Liver (tissue), 9 donors: Measurements from ENCODE around the gene ABCG8. TPM values are rescaled to one million over a fixed set of nuclear protein-coding genes. Genes with fewer than 3 reads are reported as not detected.

Source experiments
- DNase-seq: peaks from one replicate; pipeline ENCODE4 v3.0.0-alpha.2; 2017; ENCODE audit warnings: low spot score
- H3K27ac ChIP-seq, 2 donors: one replicate each; pipeline ENCODE4 v1.7.0; 2013; ENCODE audit warnings: inconsistent platforms in 2 of 2, low read length in 2 of 2, control low read depth in 1 of 2, low read depth in 1 of 2, mild to moderate bottlenecking in 1 of 2
- H3K27me3 ChIP-seq, 4 donors: one replicate each; pipeline versions ENCODE4 v1.6.1 to v1.7.0; 2013; ENCODE audit warnings: low read length in 3 of 4, inconsistent platforms in 1 of 4, mild to moderate bottlenecking in 1 of 4, moderate library complexity in 1 of 4; ENCODE audit not compliant: control insufficient read depth in 4 of 4, insufficient read depth in 4 of 4
- H3K36me3 ChIP-seq, 4 donors: one replicate each; pipeline versions ENCODE4 v1.6.1 to v1.7.0; 2013; ENCODE audit warnings: low read length in 3 of 4, mild to moderate bottlenecking in 3 of 4, low read depth in 1 of 4, moderate library complexity in 1 of 4; ENCODE audit not compliant: control insufficient read depth in 4 of 4, insufficient read depth in 3 of 4
- H3K4me1 ChIP-seq, 4 donors: one replicate each; pipeline versions ENCODE4 v1.6.1 to v1.7.0; 2013; ENCODE audit warnings: low read length in 3 of 4, mild to moderate bottlenecking in 3 of 4, moderate library complexity in 1 of 4; ENCODE audit not compliant: control insufficient read depth in 4 of 4, insufficient read depth in 4 of 4
- H3K4me3 ChIP-seq, 3 donors: one replicate each; pipeline versions ENCODE4 v1.6.1 to v1.7.0; 2013; ENCODE audit warnings: low read length in 3 of 3, control low read depth in 1 of 3, low read depth in 1 of 3, mild to moderate bottlenecking in 1 of 3
- H3K9ac ChIP-seq, 2 donors: one replicate each; pipeline ENCODE4 v1.7.0; 2013; ENCODE audit warnings: low read length in 2 of 2, mild to moderate bottlenecking in 2 of 2, moderate library complexity in 2 of 2, control low read depth in 1 of 2, low read depth in 1 of 2
- H3K9me3 ChIP-seq, 4 donors: one replicate each; pipeline versions ENCODE4 v1.6.1 to v1.7.0; 2013; ENCODE audit warnings: low read length in 3 of 4; ENCODE audit not compliant: control insufficient read depth in 4 of 4
- ATF3 ChIP-seq: IDR thresholded peaks from 2 replicates; pipeline ENCODE4 v1.6.1; 2016; ENCODE audit warnings: antibody characterized with exemption
- EGR1 ChIP-seq, 2 donors: IDR thresholded peaks; 2 replicates each; pipeline ENCODE4 v1.6.1; 2016 to 2018; ENCODE audit warnings: antibody characterized with exemption in 2 of 2, low read depth in 2 of 2
- HNF4A ChIP-seq, 2 donors: conservative IDR thresholded peaks; 2 replicates each; pipeline ENCODE4 v1.6.1; 2016; ENCODE audit warnings: antibody characterized with exemption in 2 of 2, mild to moderate bottlenecking in 2 of 2
- JUND ChIP-seq, 2 donors: IDR thresholded peaks; 2 replicates each; pipeline ENCODE4 v1.6.1; 2016; ENCODE audit warnings: antibody characterized with exemption in 2 of 2
- RAD21 ChIP-seq, 2 donors: IDR thresholded peaks; 2 replicates each; pipeline ENCODE4 v1.6.1; 2016; ENCODE audit warnings: antibody characterized with exemption in 2 of 2, mild to moderate bottlenecking in 2 of 2
- RXRA ChIP-seq, 2 donors: IDR thresholded peaks; 2 replicates each; pipeline ENCODE4 v1.6.1; 2017 to 2018; ENCODE audit warnings: antibody characterized with exemption in 2 of 2, mild to moderate bottlenecking in 1 of 2
- TAF1 ChIP-seq: conservative IDR thresholded peaks from 2 replicates; pipeline ENCODE4 v1.6.1; 2016; ENCODE audit warnings: antibody characterized with exemption, mild to moderate bottlenecking
- WGBS: extraction: QIAGEN DNeasy Blood & Tissue Kit; methylation state at CpG from one replicate; pipeline ENCODE4 v1.1.7; 2013; 5-methylcytosine and 5-hydroxymethylcytosine counted together
- polyA plus RNA-seq, 2 donors: library from polyadenylated mRNA; stranded (reverse) in 1 of 2; unstranded in 1 of 2; fragments of 200-250 nt in 1 of 2; fragments of >200 nt in 1 of 2; fragmentation: Nextera tagmentation in 1 of 2; extraction: Ambion mirVana in 1 of 2; gene quantifications; one replicate each; pipeline versions ENCODE4 v1.2.1 to v1.2.3, GENCODE V29; 2013 to 2015
- total RNA-seq, 2 donors: library from RNA; depleted of rRNA; stranded (reverse); fragments of >200 nt; gene quantifications; one replicate each; pipeline ENCODE4 v1.2.3, GENCODE V29; 2014
- TF ChIP-seq, protein P1 (sequence below): IDR thresholded peaks from 2 replicates; pipeline ENCODE4 v1.6.1; 2016; ENCODE audit warnings: antibody characterized with exemption
- TF ChIP-seq, protein P2 (sequence below): IDR thresholded peaks from 2 replicates; pipeline ENCODE4 v1.6.1; 2016; ENCODE audit warnings: antibody characterized with exemption, mild to moderate bottlenecking
- TF ChIP-seq, protein P3 (sequence below): IDR thresholded peaks from 2 replicates; pipeline ENCODE4 v1.6.1; 2016; ENCODE audit warnings: antibody characterized with exemption
- donor health status: healthy.
- donor health status: healthy.
- donor health status: healthy.
- donor health status: healthy.
- donor health status: healthy.

Gene ABCG8
- total and polyA plus RNA-seq, 4 donors = 16.8 to 81.2 (median 37.5) TPM

DNA sequence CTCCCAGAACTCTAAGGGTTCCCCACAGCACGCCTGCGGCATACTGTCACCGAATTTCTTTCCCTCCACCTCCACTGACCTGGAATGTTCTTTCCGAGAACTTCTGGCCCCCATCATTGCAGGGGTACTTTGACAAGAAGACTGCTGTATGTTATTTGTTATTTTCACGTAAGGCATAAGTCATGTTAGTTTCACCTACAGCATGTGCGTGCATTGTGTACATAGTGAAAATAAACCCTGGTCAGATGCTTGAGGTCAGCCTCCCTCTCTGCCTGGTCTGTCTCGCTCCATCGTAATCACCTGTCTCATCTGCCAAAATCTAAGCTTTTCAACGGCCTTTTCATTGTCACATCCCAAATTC is 4.1 kb downstream of the ABCG8 start:
- Histone ChIP-seq H3K9me3 (no peaks in the 10 kb centered on the region), H3K9ac (peak overlapping the region; percentile 52 to 83), H3K27ac (peak overlapping the region; percentile 85 to 89), H3K36me3 (peaks cover 0 to 10% (median 0%) of the 10 kb centered on the region in 4 donors), H3K4me3 (peak overlapping the region; percentile 15 to 53 (median 26)), H3K4me1 (peaks cover 3 to 76% (median 57%) of the 10 kb centered on the region in 4 donors), H3K27me3 (no peaks in the 10 kb centered on the region)
- WGBS = 41% methylated on average over 9 of the region's 9 CpGs
- DNase-seq = no peak
- TF ChIP-seq, protein P1, sequence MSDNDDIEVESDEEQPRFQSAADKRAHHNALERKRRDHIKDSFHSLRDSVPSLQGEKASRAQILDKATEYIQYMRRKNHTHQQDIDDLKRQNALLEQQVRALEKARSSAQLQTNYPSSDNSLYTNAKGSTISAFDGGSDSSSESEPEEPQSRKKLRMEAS = no peak
- no peak for TF ChIP-seq TAF1
- no peak for TF ChIP-seq RXRA (IDR thresholded peaks at IDR 0.05)
- TF ChIP-seq, protein P2, sequence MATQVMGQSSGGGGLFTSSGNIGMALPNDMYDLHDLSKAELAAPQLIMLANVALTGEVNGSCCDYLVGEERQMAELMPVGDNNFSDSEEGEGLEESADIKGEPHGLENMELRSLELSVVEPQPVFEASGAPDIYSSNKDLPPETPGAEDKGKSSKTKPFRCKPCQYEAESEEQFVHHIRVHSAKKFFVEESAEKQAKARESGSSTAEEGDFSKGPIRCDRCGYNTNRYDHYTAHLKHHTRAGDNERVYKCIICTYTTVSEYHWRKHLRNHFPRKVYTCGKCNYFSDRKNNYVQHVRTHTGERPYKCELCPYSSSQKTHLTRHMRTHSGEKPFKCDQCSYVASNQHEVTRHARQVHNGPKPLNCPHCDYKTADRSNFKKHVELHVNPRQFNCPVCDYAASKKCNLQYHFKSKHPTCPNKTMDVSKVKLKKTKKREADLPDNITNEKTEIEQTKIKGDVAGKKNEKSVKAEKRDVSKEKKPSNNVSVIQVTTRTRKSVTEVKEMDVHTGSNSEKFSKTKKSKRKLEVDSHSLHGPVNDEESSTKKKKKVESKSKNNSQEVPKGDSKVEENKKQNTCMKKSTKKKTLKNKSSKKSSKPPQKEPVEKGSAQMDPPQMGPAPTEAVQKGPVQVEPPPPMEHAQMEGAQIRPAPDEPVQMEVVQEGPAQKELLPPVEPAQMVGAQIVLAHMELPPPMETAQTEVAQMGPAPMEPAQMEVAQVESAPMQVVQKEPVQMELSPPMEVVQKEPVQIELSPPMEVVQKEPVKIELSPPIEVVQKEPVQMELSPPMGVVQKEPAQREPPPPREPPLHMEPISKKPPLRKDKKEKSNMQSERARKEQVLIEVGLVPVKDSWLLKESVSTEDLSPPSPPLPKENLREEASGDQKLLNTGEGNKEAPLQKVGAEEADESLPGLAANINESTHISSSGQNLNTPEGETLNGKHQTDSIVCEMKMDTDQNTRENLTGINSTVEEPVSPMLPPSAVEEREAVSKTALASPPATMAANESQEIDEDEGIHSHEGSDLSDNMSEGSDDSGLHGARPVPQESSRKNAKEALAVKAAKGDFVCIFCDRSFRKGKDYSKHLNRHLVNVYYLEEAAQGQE = no peak

GRCh38 chr2:43845181-43845580 is 6.4 kb downstream of the ABCG8 start:
- 78% methylated on average over 1 of the region's 1 CpG for WGBS
- no peaks in the 10 kb centered on the region for H3K27me3 ChIP-seq
- TF ChIP-seq, protein P2 = no peak
- TF ChIP-seq RAD21 (IDR thresholded peaks at IDR 0.05) (no peak), RXRA (IDR thresholded peaks at IDR 0.05) (no peak), HNF4A (conservative IDR thresholded peaks at IDR 0.05) (no peak)
- TF ChIP-seq, protein P1 = no peak
- H3K4me1 ChIP-seq = peaks cover 6 to 78% (median 60%) of the 10 kb centered on the region in 4 donors
- H3K9me3 ChIP-seq = no peaks in the 10 kb centered on the region
- H3K36me3 ChIP-seq = peaks cover 0 to 16% (median under 1%) of the 10 kb centered on the region in 4 donors
- no peak overlapping the region for H3K4me3 ChIP-seq
- H3K9ac ChIP-seq = no peak overlapping the region
- peak overlapping the region in 1 of 2 donors; percentile 39 for H3K27ac ChIP-seq
- DNase-seq = no peak

DNA sequence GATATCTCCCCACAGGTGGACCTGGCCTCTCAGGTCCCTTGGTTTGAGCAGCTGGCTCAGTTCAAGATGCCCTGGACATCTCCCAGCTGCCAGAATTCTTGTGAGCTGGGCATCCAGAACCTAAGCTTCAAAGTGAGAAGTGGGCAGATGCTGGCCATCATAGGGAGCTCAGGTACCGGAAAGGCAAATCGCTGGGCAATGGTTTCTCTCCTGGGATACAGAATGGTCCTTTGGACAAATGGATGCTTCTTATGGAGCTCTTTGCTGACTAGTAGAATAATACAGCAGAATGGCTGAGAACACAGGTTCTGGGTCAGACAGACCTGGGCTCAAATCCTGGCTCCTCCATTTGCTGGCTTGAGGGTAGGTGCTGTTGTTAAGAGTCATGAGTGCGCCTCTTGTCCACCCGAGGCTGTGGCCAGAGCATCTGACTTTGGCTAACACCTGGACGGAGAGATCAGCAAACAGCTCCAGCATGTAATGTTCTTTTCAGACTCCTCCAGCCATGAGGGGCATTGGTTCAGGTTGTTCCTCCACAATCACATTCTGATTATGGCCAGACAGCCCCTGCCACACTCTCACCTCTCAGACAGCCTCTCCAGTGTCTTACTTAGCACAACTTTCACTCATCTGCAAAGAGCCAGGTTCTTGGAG is 7.5 kb downstream of the ABCG8 start:
- H3K27me3 ChIP-seq = no peaks in the 10 kb centered on the region
- H3K36me3 ChIP-seq = peaks cover 0 to 16% (median 3%) of the 10 kb centered on the region in 4 donors
- H3K27ac ChIP-seq = peak overlapping the region; percentile 72 to 74
- DNase-seq = no peak
- WGBS = 69% methylated on average over 5 of the region's 5 CpGs
- no peak overlapping the region for H3K9ac ChIP-seq
- H3K4me1 ChIP-seq = peaks cover 6 to 76% (median 54%) of the 10 kb centered on the region in 4 donors
- no peak for TF ChIP-seq JUND (IDR thresholded peaks at IDR 0.05)
- TF ChIP-seq, protein P3, sequence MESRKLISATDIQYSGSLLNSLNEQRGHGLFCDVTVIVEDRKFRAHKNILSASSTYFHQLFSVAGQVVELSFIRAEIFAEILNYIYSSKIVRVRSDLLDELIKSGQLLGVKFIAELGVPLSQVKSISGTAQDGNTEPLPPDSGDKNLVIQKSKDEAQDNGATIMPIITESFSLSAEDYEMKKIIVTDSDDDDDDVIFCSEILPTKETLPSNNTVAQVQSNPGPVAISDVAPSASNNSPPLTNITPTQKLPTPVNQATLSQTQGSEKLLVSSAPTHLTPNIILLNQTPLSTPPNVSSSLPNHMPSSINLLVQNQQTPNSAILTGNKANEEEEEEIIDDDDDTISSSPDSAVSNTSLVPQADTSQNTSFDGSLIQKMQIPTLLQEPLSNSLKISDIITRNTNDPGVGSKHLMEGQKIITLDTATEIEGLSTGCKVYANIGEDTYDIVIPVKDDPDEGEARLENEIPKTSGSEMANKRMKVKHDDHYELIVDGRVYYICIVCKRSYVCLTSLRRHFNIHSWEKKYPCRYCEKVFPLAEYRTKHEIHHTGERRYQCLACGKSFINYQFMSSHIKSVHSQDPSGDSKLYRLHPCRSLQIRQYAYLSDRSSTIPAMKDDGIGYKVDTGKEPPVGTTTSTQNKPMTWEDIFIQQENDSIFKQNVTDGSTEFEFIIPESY = no peak
- no peak for TF ChIP-seq EGR1 (IDR thresholded peaks at IDR 0.05; ENCODE audit: low read depth in 2 of 2)
- TF ChIP-seq, protein P1 = no peak
- TF ChIP-seq ATF3 = no peak
- H3K4me3 ChIP-seq = no peak overlapping the region
- H3K9me3 ChIP-seq = no peaks in the 10 kb centered on the region
